GM12875 (cell line): ENCODE results near the gene PHACTR2.

Source experiments
- H3K4me3 ChIP-seq: one replicate; pipeline ENCODE4 v1.5.1; 2011; ENCODE audit warnings: low read depth, low read length, control low read depth
- CTCF ChIP-seq: IDR thresholded peaks from 2 replicates; pipeline ENCODE4 v1.5.1; 2011; ENCODE audit warnings: low read depth, mild to moderate bottlenecking, control low read depth, inconsistent platforms, low read length, moderate library complexity, borderline replicate concordance; ENCODE audit not compliant: insufficient read depth

The PHACTR2 gene

GRCh38 chr6:143699430-143699825, 21.7 kb downstream of the PHACTR2 start:
- no peak for TF ChIP-seq CTCF
- no peak overlapping the region for H3K4me3 ChIP-seq

- no peak for TF ChIP-seq CTCF
- no peak overlapping the region for H3K4me3 ChIP-seq
Measured at GRCh38 chr6:143700684-143701348, 23.1 kb downstream of the PHACTR2 start.

GRCh38 chr6:143701349-143702234, 23.8 kb downstream of the PHACTR2 start:
- TF ChIP-seq CTCF: no peak
- H3K4me3 ChIP-seq: no peak overlapping the region

- no peak overlapping the region for H3K4me3 ChIP-seq
- TF ChIP-seq CTCF: no peak
Measured at GRCh38 chr6:143705569-143705968, 27.8 kb downstream of the PHACTR2 start.

- no peak for TF ChIP-seq CTCF
- no peak overlapping the region for H3K4me3 ChIP-seq
Measured at GRCh38 chr6:143707697-143708096, 29.9 kb downstream of the PHACTR2 start.

GRCh38 chr6:143708889-143709288, 31.1 kb downstream of the PHACTR2 start:
- no peak overlapping the region for H3K4me3 ChIP-seq
- TF ChIP-seq CTCF: no peak
